Tibial artery (tissue), 4 donors: ENCODE measurements around the gene SLC7A6.

Experiments
- DNase-seq, 2 donors: peaks; one replicate each; pipeline ENCODE4 v3.0.0-alpha.2; 2019
- H3K27ac ChIP-seq, 2 donors: fragments of 200-600 bp; sonication (generic) in 1 of 2; 1 replicate in 1 of 2; 2 replicates in 1 of 2; pipeline ENCODE4 v1.5.1; 2018 to 2019; ENCODE audit warnings: mild to moderate bottlenecking in 1 of 2
- H3K27me3 ChIP-seq, 2 donors: fragments of 200-600 bp; sonication (generic) in 1 of 2; one replicate each; pipeline versions ENCODE4 v1.5.1 to v1.6.0; 2016 to 2019
- H3K36me3 ChIP-seq, 3 donors: fragments of 200-600 bp; sonication (generic) in 2 of 3; one replicate each; pipeline ENCODE4 v1.5.1; 2016 to 2019; ENCODE audit warnings: mild to moderate bottlenecking in 2 of 3
- H3K4me1 ChIP-seq, 4 donors: fragments of 200-600 bp; sonication (generic) in 2 of 4; 1 replicate in 3 of 4; 2 replicates in 1 of 4; pipeline ENCODE4 v1.5.1; 2016 to 2019
- H3K4me3 ChIP-seq, 2 donors: fragments of 200-600 bp; sonication (generic) in 1 of 2; 1 replicate in 1 of 2; 2 replicates in 1 of 2; pipeline ENCODE4 v1.5.1; 2018 to 2019; ENCODE audit warnings: mild to moderate bottlenecking in 2 of 2
- H3K9me3 ChIP-seq, 3 donors: fragments of 200-600 bp; sonication (generic) in 1 of 3; one replicate each; pipeline ENCODE4 v1.5.1; 2016 to 2019
- CTCF ChIP-seq, 2 experiments: fragments of 200-600 bp in 1 of 2; fragments of 450-650 bp in 1 of 2; IDR thresholded peaks; one replicate each; pipeline ENCODE4 v1.5.1; 2017 to 2019; ENCODE audit warnings: antibody characterized with exemption in 2 of 2, mild to moderate bottlenecking in 1 of 2, moderate library complexity in 1 of 2
- intact Hi-C: fragments of 100-400 bp; cut with DNase I; formaldehyde crosslinking; loops from one replicate; pipeline ENCODE4 v1.15.0; 2023; ENCODE audit warnings: low total_unique reads

Gene SLC7A6

DNA sequence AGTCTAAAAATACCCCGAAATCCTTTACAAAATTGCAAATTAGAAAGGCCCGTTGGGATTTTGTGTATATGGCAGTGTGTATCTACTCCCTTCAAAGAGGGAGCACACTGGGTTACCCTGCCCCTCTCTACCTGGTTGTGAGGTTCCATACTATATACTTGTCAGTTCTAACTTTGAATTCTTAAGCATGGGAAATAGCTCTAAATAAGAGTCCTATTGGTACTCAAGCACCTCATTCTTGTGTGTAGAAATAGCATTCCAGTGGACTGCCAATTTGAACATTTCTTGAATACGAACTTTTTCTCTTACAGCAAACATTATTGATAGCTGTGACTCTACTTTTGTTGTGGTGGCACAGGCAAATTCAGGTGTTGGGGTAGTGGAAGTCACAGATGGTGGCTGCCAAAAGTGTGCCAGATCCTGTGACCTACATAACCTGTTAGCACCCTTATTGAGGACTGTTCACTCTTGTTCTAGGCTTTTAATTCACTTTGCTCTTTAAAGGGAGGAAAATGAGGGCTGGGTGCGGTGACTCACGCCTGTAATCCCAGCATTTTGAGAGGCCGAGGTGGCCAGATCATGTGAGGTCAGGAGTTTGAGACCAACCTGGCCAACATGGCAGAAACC is 44.5 kb upstream of the SLC7A6 start:
- Histone ChIP-seq H3K27ac (no peak overlapping the region), H3K9me3 (no peaks in the 10 kb centered on the region), H3K36me3 (peaks cover 0 to 17% (median 6%) of the 10 kb centered on the region in 3 donors), H3K4me3 (no peak overlapping the region), H3K4me1 (no peaks in the 10 kb centered on the region), H3K27me3 (no peaks in the 10 kb centered on the region)
- intact Hi-C loops, result no loop called here
- no peak for TF ChIP-seq CTCF (IDR thresholded peaks at IDR 0.05)
- no peak for DNase-seq

GRCh38 chr16:68223072-68223471 is 41.3 kb upstream of the SLC7A6 start:
- no peaks in the 10 kb centered on the region for H3K9me3 ChIP-seq
- no peaks in the 10 kb centered on the region for H3K27me3 ChIP-seq
- DNase-seq, result no peak
- H3K36me3 ChIP-seq, result peaks cover 0 to 25% (median 6%) of the 10 kb centered on the region in 3 donors
- no peak overlapping the region for H3K4me3 ChIP-seq
- TF ChIP-seq CTCF (IDR thresholded peaks at IDR 0.05), result no peak
- H3K27ac ChIP-seq, result no peak overlapping the region
- H3K4me1 ChIP-seq, result no peaks in the 10 kb centered on the region
- intact Hi-C loops, result no loop called here

- H3K4me3 ChIP-seq, result no peak overlapping the region
- TF ChIP-seq CTCF (IDR thresholded peaks at IDR 0.05), result no peak
- peaks cover 0 to 36% (median 5%) of the 10 kb centered on the region in 3 donors for H3K36me3 ChIP-seq
- DNase-seq, result peak in 1 of 2 donors; percentile 16
- H3K27ac ChIP-seq, result no peak overlapping the region
- peaks cover 0 to 11% (median 3%) of the 10 kb centered on the region in 4 donors for H3K4me1 ChIP-seq
- no peaks in the 10 kb centered on the region for H3K9me3 ChIP-seq
- intact Hi-C loops, result loop anchor here (5.0 kb wide), 1 partner anchor 234 kb away; no protein-coding TSS in a partner anchor
- H3K27me3 ChIP-seq, result no peaks in the 10 kb centered on the region
These were observed 38.2 kb upstream of the SLC7A6 start for GRCh38 chr16:68226116-68226515.

DNA sequence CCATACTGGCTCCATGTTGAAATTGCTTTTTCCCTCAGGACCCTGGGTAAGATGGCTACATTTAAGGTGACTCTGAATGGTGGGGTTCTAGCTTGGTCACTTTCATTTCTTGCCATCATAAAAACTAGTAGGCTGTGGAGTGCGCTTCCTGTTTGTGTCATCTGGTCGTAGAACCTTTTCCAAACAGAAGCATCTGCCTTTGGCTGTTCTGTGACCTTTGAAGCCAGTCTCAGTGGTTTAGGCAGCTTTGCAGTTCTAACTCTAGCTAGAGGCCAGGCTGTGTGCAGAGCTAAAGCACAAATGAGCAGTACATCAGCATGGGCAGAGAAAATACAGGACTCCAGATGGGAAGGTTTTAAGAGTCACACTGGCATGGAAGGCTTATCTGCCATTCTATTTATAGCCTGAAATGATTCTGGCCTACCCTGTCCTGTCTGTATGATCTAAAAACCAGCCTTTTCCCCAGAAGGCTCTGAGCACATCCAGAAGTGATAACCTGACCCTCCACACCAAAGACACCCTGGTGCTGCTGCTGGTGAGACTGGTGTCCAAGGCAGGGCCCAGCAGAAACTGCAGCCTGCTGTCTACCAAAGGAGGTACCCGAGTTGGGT is 37.0 kb upstream of the SLC7A6 start:
- no peak for TF ChIP-seq CTCF (IDR thresholded peaks at IDR 0.05)
- Histone ChIP-seq H3K27ac (no peak overlapping the region), H3K4me3 (no peak overlapping the region), H3K9me3 (no peaks in the 10 kb centered on the region), H3K27me3 (no peaks in the 10 kb centered on the region), H3K36me3 (peaks cover 0 to 45% (median 0%) of the 10 kb centered on the region in 3 donors), H3K4me1 (peaks cover 0 to 11% (median 3%) of the 10 kb centered on the region in 4 donors)
- no peak for DNase-seq
- intact Hi-C loops, result loop anchor here (5.0 kb wide), 1 partner anchor 235 kb away; no protein-coding TSS in a partner anchor

- H3K4me1 ChIP-seq, result peaks cover 0 to 11% (median 3%) of the 10 kb centered on the region in 4 donors
- peak in 1 of 2 donors; percentile 29 for DNase-seq
- H3K9me3 ChIP-seq, result no peaks in the 10 kb centered on the region
- TF ChIP-seq CTCF (IDR thresholded peaks at IDR 0.05), result no peak
- no peak overlapping the region for H3K27ac ChIP-seq
- H3K4me3 ChIP-seq, result no peak overlapping the region
- no peaks in the 10 kb centered on the region for H3K27me3 ChIP-seq
- intact Hi-C loops, result loop anchor here (5.0 kb wide), 1 partner anchor 236 kb away; no protein-coding TSS in a partner anchor
- peaks cover 0 to 49% (median 0%) of the 10 kb centered on the region in 3 donors for H3K36me3 ChIP-seq
These were observed 36.3 kb upstream of the SLC7A6 start for GRCh38 chr16:68227850-68228553.
